GM23338 (cell line): ENCODE data around the gene TINCR. TPM values are rescaled to one million over a fixed set of nuclear protein-coding genes. Genes with fewer than 3 reads are reported as not detected.

Source experiments
- ATAC-seq: fragments of 200-7000 bp; cut with Tn5 transposase; 3 replicates; pipeline ENCODE4 v1.9.1; 2020
- DNase-seq: peaks from one replicate; pipeline ENCODE4 v3.0.0-alpha.2; 2015; ENCODE audit warnings: low spot score
- H2AFZ ChIP-seq: fragments of 200-600 bp; sonication (generic); 2 replicates; pipeline ENCODE4 v1.8.0; 2016; ENCODE audit warnings: antibody characterized with exemption, mild to moderate bottlenecking, moderate library complexity
- H3F3A ChIP-seq: fragments of 200-600 bp; sonication (generic); replicated peaks from 2 replicates; pipeline ENCODE4 v1.8.0; 2017; ENCODE audit warnings: antibody characterized with exemption, mixed run types, low read depth
- H3K27ac ChIP-seq: fragments of 200-600 bp; sonication (generic); 2 replicates; pipeline ENCODE4 v1.6.1; 2016; ENCODE audit warnings: low read depth
- H3K27me3 ChIP-seq: fragments of 200-600 bp; sonication (generic); 2 replicates; pipeline ENCODE4 v1.8.0; 2016; ENCODE audit warnings: mild to moderate bottlenecking, mixed run types, moderate library complexity; ENCODE audit not compliant: insufficient read depth
- H3K36me3 ChIP-seq: fragments of 200-600 bp; sonication (generic); 2 replicates; pipeline ENCODE4 v1.8.0; 2016; ENCODE audit warnings: mild to moderate bottlenecking; ENCODE audit not compliant: insufficient read depth
- H3K4me1 ChIP-seq: fragments of 200-600 bp; sonication (generic); 2 replicates; pipeline ENCODE4 v1.8.0; 2016; ENCODE audit warnings: mild to moderate bottlenecking, moderate library complexity; ENCODE audit not compliant: insufficient read depth
- H3K4me2 ChIP-seq: fragments of 200-600 bp; sonication (generic); 2 replicates; pipeline ENCODE4 v1.7.1; 2017; ENCODE audit warnings: mixed run types
- H3K4me3 ChIP-seq: fragments of 200-600 bp; sonication (generic); 2 replicates; pipeline ENCODE4 v1.6.1; 2016; ENCODE audit warnings: mixed run types
- H3K79me2 ChIP-seq: fragments of 200-600 bp; sonication (generic); replicated peaks from 2 replicates; pipeline ENCODE4 v1.8.0; 2017; ENCODE audit warnings: mild to moderate bottlenecking; ENCODE audit not compliant: insufficient read depth
- H3K9me2 ChIP-seq: fragments of 200-600 bp; sonication (generic); 2 replicates; pipeline ENCODE4 v1.8.0; 2017; ENCODE audit not compliant: insufficient read depth
- H4K20me1 ChIP-seq: fragments of 200-600 bp; sonication (generic); replicated peaks from 2 replicates; pipeline ENCODE4 v1.8.0; 2017; ENCODE audit warnings: mild to moderate bottlenecking; ENCODE audit not compliant: insufficient read depth
- H3K27ac Mint-ChIP-seq: 2 replicates; pipeline ENCODE4 v1.8.0; 2020; ENCODE audit warnings: inconsistent platforms, mild to moderate bottlenecking, moderate library complexity, mixed read lengths
- H3K27me3 Mint-ChIP-seq: 3 replicates; pipeline ENCODE4 v1.8.0; 2022; ENCODE audit warnings: low read depth, mild to moderate bottlenecking, moderate library complexity, mixed read lengths, inconsistent platforms; ENCODE audit not compliant: insufficient read depth, poor library complexity
- H3K36me3 Mint-ChIP-seq: 3 replicates; pipeline ENCODE4 v1.8.0; 2021; ENCODE audit warnings: low read depth, mild to moderate bottlenecking, inconsistent platforms, moderate library complexity, mixed read lengths
- H3K4me1 Mint-ChIP-seq: 3 replicates; pipeline ENCODE4 v1.8.0; 2020; ENCODE audit warnings: mild to moderate bottlenecking, inconsistent platforms, mixed read lengths
- H3K4me3 Mint-ChIP-seq: 3 replicates; pipeline ENCODE4 v1.8.0; 2021; ENCODE audit warnings: moderate library complexity, mild to moderate bottlenecking, inconsistent platforms, mixed read lengths
- H3K9me3 Mint-ChIP-seq: 3 replicates; pipeline ENCODE4 v1.8.0; 2020; ENCODE audit warnings: moderate library complexity, mild to moderate bottlenecking, inconsistent platforms, mixed read lengths
- CTCF ChIP-seq, 2 experiments: fragments of 200-600 bp in 1 of 2; sonication (generic) in 1 of 2; conservative IDR thresholded peaks; 2 replicates each; pipeline versions ENCODE4 v1.5.1 to v1.6.1; 2016 to 2017; ENCODE audit warnings: antibody characterized with exemption in 2 of 2, low read depth in 2 of 2, mild to moderate bottlenecking in 2 of 2, moderate library complexity in 1 of 2
- EZH2 ChIP-seq: fragments of 200-600 bp; sonication (generic); IDR thresholded peaks from one replicate; pipeline ENCODE4 v1.8.0; 2017; ENCODE audit warnings: antibody characterized with exemption, mild to moderate bottlenecking, low read depth; ENCODE audit not compliant: unreplicated experiment
- EZH2phosphoT487 ChIP-seq: fragments of 200-600 bp; sonication (generic); IDR thresholded peaks from one replicate; pipeline ENCODE4 v1.8.1; 2018; ENCODE audit warnings: antibody characterized with exemption; ENCODE audit not compliant: unreplicated experiment
- JUNB ChIP-seq: IDR thresholded peaks from one replicate; pipeline ENCODE4 v1.6.1; 2016; ENCODE audit warnings: antibody characterized with exemption; ENCODE audit not compliant: unreplicated experiment
- POLR2AphosphoS5 ChIP-seq: IDR thresholded peaks from 2 replicates; pipeline ENCODE4 v1.6.1; 2016; ENCODE audit warnings: antibody characterized with exemption, low read depth
- STAT1 ChIP-seq: IDR thresholded peaks from one replicate; pipeline ENCODE4 v1.6.1; 2016; ENCODE audit warnings: antibody characterized with exemption; ENCODE audit not compliant: unreplicated experiment
- polyA plus RNA-seq: library from polyadenylated mRNA; unstranded; fragments of >200 nt; fragmentation: Nextera tagmentation; extraction: Ambion mirVana; gene quantifications from 2 replicates; pipeline ENCODE4 v1.2.1, GENCODE V29; 2016
- total RNA-seq: library from RNA; depleted of rRNA; stranded (reverse); fragments of >200 nt; shearing (Covaris generic); gene quantifications from 2 replicates; pipeline ENCODE4 v1.2.3, GENCODE V29; 2014
- TF ChIP-seq, protein P1 (sequence below): fragments of 250-450 bp; sonication (Bioruptor Pico); IDR thresholded peaks from 2 replicates; pipeline ENCODE4 v1.5.0; 2020; ENCODE audit warnings: mild to moderate bottlenecking, moderate library complexity

The TINCR gene
- total and polyA plus RNA-seq, 2 experiments from 2014 or later: 0.42 to 0.97 TPM

DNA sequence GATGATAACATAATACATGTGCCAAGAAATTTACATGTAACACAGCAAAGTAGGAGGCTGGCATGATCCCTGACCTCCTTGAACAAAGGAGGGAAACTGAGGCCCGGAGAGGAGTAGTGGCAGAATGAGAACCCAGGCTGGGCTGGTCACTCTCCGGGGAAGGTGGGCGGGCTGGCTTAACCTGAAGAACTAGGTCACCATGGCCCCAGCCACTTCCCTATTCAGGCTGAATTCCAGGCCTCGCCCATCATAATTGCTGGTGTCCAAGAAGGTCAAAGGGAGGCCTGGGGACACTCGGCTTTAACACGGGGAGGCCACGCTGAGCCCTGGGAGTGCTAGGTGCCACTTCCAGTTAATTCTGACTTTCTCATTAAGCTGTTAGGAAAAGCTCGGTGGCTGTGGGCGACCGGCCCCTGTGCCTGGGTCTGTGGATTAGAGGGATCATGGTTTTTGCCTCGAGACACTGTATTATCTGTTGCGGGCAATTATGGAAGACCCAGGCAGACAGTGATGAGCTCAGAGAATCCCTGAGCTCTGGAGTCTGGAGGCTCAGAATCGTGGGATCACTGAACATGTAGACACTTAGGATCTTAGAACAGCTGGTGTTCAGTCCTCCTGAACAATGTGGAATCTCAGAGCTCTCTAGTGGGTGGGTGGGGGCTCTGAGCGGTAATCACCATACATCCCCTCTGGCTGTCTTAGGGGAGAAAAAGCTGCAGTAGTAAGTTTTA, 5.0 kb upstream of the TINCR start:
- Histone ChIP-seq H4K20me1 (no peaks in the 10 kb centered on the region), H3K27ac (no peak overlapping the region), H3K79me2 (no peaks in the 10 kb centered on the region), H3K4me3 (no peak overlapping the region), H3F3A (no peaks in the 10 kb centered on the region), H3K9me2 (no peaks in the 10 kb centered on the region), H2AFZ (no peak overlapping the region), H3K36me3 (no peaks in the 10 kb centered on the region), H3K4me2 (no peak overlapping the region), H3K27me3 (peaks cover 8% of the 10 kb centered on the region), H3K4me1 (no peaks in the 10 kb centered on the region)
- H3K4me3 Mint-ChIP-seq: no peak overlapping the region
- H3K9me3 Mint-ChIP-seq: peaks cover 5% of the 10 kb centered on the region; the same call in 2 of the 3 replicates
- ATAC-seq: no peak
- peaks cover 12% of the 10 kb centered on the region for H3K27me3 Mint-ChIP-seq
- no peak overlapping the region for H3K27ac Mint-ChIP-seq
- DNase-seq: no peak
- H3K36me3 Mint-ChIP-seq: no peaks in the 10 kb centered on the region
- TF ChIP-seq, protein P1, sequence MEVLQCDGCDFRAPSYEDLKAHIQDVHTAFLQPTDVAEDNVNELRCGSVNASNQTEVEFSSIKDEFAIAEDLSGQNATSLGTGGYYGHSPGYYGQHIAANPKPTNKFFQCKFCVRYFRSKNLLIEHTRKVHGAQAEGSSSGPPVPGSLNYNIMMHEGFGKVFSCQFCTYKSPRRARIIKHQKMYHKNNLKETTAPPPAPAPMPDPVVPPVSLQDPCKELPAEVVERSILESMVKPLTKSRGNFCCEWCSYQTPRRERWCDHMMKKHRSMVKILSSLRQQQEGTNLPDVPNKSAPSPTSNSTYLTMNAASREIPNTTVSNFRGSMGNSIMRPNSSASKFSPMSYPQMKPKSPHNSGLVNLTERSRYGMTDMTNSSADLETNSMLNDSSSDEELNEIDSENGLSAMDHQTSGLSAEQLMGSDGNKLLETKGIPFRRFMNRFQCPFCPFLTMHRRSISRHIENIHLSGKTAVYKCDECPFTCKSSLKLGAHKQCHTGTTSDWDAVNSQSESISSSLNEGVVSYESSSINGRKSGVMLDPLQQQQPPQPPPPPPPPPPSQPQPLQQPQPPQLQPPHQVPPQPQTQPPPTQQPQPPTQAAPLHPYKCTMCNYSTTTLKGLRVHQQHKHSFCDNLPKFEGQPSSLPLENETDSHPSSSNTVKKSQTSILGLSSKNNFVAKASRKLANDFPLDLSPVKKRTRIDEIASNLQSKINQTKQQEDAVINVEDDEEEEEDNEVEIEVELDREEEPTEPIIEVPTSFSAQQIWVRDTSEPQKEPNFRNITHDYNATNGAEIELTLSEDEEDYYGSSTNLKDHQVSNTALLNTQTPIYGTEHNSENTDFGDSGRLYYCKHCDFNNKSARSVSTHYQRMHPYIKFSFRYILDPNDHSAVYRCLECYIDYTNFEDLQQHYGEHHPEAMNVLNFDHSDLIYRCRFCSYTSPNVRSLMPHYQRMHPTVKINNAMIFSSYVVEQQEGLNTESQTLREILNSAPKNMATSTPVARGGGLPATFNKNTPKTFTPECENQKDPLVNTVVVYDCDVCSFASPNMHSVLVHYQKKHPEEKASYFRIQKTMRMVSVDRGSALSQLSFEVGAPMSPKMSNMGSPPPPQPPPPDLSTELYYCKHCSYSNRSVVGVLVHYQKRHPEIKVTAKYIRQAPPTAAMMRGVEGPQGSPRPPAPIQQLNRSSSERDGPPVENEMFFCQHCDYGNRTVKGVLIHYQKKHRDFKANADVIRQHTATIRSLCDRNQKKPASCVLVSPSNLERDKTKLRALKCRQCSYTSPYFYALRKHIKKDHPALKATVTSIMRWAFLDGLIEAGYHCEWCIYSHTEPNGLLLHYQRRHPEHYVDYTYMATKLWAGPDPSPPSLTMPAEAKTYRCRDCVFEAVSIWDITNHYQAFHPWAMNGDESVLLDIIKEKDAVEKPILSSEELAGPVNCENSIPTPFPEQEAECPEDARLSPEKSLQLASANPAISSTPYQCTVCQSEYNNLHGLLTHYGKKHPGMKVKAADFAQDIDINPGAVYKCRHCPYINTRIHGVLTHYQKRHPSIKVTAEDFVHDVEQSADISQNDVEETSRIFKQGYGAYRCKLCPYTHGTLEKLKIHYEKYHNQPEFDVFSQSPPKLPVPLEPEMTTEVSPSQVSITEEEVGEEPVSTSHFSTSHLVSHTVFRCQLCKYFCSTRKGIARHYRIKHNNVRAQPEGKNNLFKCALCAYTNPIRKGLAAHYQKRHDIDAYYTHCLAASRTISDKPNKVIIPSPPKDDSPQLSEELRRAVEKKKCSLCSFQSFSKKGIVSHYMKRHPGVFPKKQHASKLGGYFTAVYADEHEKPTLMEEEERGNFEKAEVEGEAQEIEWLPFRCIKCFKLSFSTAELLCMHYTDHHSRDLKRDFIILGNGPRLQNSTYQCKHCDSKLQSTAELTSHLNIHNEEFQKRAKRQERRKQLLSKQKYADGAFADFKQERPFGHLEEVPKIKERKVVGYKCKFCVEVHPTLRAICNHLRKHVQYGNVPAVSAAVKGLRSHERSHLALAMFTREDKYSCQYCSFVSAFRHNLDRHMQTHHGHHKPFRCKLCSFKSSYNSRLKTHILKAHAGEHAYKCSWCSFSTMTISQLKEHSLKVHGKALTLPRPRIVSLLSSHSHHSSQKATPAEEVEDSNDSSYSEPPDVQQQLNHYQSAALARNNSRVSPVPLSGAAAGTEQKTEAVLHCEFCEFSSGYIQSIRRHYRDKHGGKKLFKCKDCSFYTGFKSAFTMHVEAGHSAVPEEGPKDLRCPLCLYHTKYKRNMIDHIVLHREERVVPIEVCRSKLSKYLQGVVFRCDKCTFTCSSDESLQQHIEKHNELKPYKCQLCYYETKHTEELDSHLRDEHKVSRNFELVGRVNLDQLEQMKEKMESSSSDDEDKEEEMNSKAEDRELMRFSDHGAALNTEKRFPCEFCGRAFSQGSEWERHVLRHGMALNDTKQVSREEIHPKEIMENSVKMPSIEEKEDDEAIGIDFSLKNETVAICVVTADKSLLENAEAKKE (CRISPR knock-in tag): no peak
- TF ChIP-seq POLR2AphosphoS5: no peak
- H3K4me1 Mint-ChIP-seq: peaks cover 2% of the 10 kb centered on the region

GRCh38 chr19:5571777-5572176, 4.0 kb upstream of the TINCR start:
- H3K4me3 ChIP-seq: no peak overlapping the region
- peaks cover 5% of the 10 kb centered on the region; the same call in 1 of the 2 replicates for H3F3A ChIP-seq
- H3K9me3 Mint-ChIP-seq: peaks cover 5% of the 10 kb centered on the region; the same call in 2 of the 3 replicates
- H3K79me2 ChIP-seq: no peaks in the 10 kb centered on the region
- H3K4me1 Mint-ChIP-seq: no peaks in the 10 kb centered on the region
- DNase-seq (no peak), ATAC-seq (no peak)
- no peaks in the 10 kb centered on the region for H3K36me3 Mint-ChIP-seq
- no peaks in the 10 kb centered on the region for H3K36me3 ChIP-seq
- H2AFZ ChIP-seq: no peak overlapping the region
- no peak overlapping the region for H3K4me3 Mint-ChIP-seq
- H3K27ac ChIP-seq: no peak overlapping the region
- H3K4me1 ChIP-seq: no peaks in the 10 kb centered on the region
- no peaks in the 10 kb centered on the region for H4K20me1 ChIP-seq
- H3K27me3 ChIP-seq: peaks cover 14% of the 10 kb centered on the region
- no peak overlapping the region for H3K4me2 ChIP-seq
- no peaks in the 10 kb centered on the region for H3K9me2 ChIP-seq
- peaks cover 13% of the 10 kb centered on the region for H3K27me3 Mint-ChIP-seq
- no peak overlapping the region for H3K27ac Mint-ChIP-seq
- TF ChIP-seq EZH2phosphoT487 (no peak), POLR2AphosphoS5 (no peak), JUNB (no peak), EZH2 (no peak), CTCF (conservative IDR thresholded peaks at IDR 0.05; ENCODE audit: low read depth in 2 of 2) (no peak), STAT1 (no peak)
